Left lung (tissue), 10 donors: ENCODE data around the gene POLR1A. TPM values are rescaled to one million over a fixed set of nuclear protein-coding genes. Genes with fewer than 3 reads are reported as not detected.
"Not testable (repeated sequence)": the region's sequence is repeated elsewhere in the genome, so short reads cannot be mapped to it uniquely, and the experiment has no call there.

ENCODE experiments used
- ATAC-seq: fragments of 200-7000 bp; cut with Tn5 transposase; one replicate; pipeline ENCODE4 v1.9.1; 2020; ENCODE audit warnings: moderate library complexity
- DNase-seq, 4 donors: peaks; one replicate each; pipeline ENCODE4 v3.0.0-alpha.2; 2013 to 2020
- H3K27ac ChIP-seq, 2 donors: fragments of 200-600 bp; sonication (generic) in 1 of 2; one replicate each; pipeline versions ENCODE4 v1.5.0 to v1.8.0; 2020 to 2021
- H3K27me3 ChIP-seq, 2 donors: fragments of 200-600 bp; sonication (generic) in 1 of 2; one replicate each; pipeline versions ENCODE4 v1.5.0 to v1.8.0; 2020 to 2021
- H3K36me3 ChIP-seq, 2 donors: fragments of 200-600 bp; sonication (generic) in 1 of 2; one replicate each; pipeline versions ENCODE4 v1.5.0 to v1.8.0; 2020 to 2021
- H3K4me1 ChIP-seq, 2 donors: fragments of 200-600 bp; one replicate each; pipeline ENCODE4 v1.8.0; 2021
- H3K4me3 ChIP-seq, 2 donors: fragments of 200-600 bp; sonication (generic) in 1 of 2; one replicate each; pipeline versions ENCODE4 v1.5.0 to v1.8.0; 2020 to 2021; ENCODE audit warnings: mild to moderate bottlenecking in 1 of 2
- H3K9me3 ChIP-seq, 2 donors: fragments of 200-600 bp; sonication (generic) in 1 of 2; one replicate each; pipeline versions ENCODE4 v1.5.0 to v1.8.0; 2020 to 2021
- intact Hi-C, 2 donors: fragments of 100-400 bp; cut with DNase I; formaldehyde crosslinking; loops; one replicate each; pipeline versions ENCODE4 v1.11.2 to v1.14.2; 2022
- polyA plus RNA-seq, 6 donors: library from polyadenylated mRNA; unstranded; fragments of 120-200 nt; gene quantifications; one replicate each; pipeline ENCODE4 v1.2.1, GENCODE V29; 2013; ENCODE audit not compliant: insufficient read length in 6 of 6
- total RNA-seq, 2 donors: library from RNA; stranded (reverse); fragmentation: NEBNext Ultra II Directional; extraction: Animal tissue kit (Norgen Biotek cat#: 25700); gene quantifications; one replicate each; pipeline ENCODE4 v1.2.1, GENCODE V29; 2021
- TF ChIP-seq, protein P1 (sequence below), 2 donors: fragments of 200-600 bp; sonication (generic) in 1 of 2; IDR thresholded peaks; one replicate each; pipeline versions ENCODE4 v1.5.0 to v1.8.0; 2021; ENCODE audit warnings: antibody characterized with exemption in 2 of 2
- donor health status: DM: no; HTN: yes; CAD: no.
- donor health status: DM: no; HTN: no; CAD: no.

The POLR1A gene
- total and polyA plus RNA-seq, 8 donors: 18.6 to 34.7 (median 21.9) TPM

DNA sequence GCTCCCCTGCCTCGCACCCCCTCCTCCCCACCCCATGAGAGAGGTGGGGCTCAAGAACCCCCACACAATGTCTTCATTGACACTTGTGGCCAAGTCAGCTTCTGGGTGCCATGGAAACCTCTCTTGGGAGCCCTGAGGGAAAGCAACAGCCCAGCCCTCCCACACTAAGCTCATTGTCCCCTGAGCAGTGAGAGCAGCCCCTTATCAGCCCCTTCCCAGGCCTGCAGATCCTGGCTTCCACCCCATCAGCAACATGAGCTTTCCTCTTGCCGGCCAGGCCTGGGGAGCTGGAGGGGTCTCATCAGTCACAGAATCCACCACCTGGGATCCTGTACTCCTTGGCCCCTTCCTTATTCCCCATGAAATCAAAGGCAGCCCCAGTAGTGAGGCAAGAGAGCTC, 109.1 kb downstream of the POLR1A start:
- no peak for ATAC-seq
- TF ChIP-seq, protein P1, sequence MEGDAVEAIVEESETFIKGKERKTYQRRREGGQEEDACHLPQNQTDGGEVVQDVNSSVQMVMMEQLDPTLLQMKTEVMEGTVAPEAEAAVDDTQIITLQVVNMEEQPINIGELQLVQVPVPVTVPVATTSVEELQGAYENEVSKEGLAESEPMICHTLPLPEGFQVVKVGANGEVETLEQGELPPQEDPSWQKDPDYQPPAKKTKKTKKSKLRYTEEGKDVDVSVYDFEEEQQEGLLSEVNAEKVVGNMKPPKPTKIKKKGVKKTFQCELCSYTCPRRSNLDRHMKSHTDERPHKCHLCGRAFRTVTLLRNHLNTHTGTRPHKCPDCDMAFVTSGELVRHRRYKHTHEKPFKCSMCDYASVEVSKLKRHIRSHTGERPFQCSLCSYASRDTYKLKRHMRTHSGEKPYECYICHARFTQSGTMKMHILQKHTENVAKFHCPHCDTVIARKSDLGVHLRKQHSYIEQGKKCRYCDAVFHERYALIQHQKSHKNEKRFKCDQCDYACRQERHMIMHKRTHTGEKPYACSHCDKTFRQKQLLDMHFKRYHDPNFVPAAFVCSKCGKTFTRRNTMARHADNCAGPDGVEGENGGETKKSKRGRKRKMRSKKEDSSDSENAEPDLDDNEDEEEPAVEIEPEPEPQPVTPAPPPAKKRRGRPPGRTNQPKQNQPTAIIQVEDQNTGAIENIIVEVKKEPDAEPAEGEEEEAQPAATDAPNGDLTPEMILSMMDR (IDR thresholded peaks at IDR 0.05): no peak
- intact Hi-C loops: no loop called here
- Histone ChIP-seq H3K4me3 (no peak overlapping the region), H3K27me3 (no peaks in the 10 kb centered on the region), H3K4me1 (peaks cover 46 to 78% of the 10 kb centered on the region in 2 donors), H3K27ac (peak overlapping the region; percentile 81 to 90), H3K36me3 (no peaks in the 10 kb centered on the region), H3K9me3 (no peaks in the 10 kb centered on the region)
- DNase-seq: peak in 1 of 4 donors; percentile 72

DNA sequence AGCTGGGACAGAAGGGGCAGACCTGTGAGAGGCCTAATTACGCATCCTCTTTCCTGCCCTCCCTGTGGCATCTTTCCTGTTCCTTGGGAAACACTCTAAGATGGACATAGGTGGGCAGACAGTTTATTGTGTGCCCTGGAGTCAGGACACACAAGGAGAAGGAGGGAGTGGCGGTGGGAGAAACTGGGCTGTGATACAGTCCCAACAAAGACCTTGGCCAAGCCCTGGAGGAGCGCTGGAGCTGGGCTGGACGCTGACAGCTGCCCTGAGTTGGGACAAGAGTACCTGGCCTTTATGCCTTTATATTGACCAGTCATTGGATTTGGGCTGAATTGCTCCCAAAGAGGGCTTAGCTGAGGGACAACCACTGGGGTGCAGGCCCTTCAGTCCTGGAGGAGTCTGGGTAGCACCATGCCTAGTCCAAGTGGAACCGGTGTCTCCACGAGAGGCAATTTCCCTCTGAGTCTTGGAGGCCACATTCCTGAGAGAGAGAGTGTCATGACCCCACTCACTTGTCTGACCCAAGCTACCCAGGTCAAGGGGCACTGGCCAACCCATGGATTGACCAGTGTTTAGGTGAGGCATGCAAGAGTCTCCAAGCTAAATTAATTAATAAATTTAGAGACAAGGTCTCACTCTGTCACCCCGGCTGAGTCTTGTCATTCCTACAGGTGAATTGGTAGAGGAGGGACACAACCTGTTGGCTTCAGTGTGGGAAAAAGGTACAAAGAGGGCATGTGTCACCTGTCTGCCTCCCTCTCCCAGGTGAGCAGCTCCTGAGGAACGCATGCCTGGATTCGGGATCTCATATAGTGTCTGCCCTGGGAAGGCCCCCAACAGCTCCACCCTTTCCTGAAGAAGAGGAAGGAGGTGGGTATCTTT, 109.8 kb downstream of the POLR1A start:
- H3K4me3 ChIP-seq: no peak overlapping the region
- H3K27ac ChIP-seq: peak overlapping the region in 1 of 2 donors; percentile 90
- no peaks in the 10 kb centered on the region for H3K27me3 ChIP-seq
- no peaks in the 10 kb centered on the region for H3K9me3 ChIP-seq
- intact Hi-C loops: no loop called here
- TF ChIP-seq, protein P1 (IDR thresholded peaks at IDR 0.05): no peak
- no peaks in the 10 kb centered on the region for H3K36me3 ChIP-seq
- ATAC-seq: no peak
- peaks cover 46 to 78% of the 10 kb centered on the region in 2 donors for H3K4me1 ChIP-seq
- no peak for DNase-seq

DNA sequence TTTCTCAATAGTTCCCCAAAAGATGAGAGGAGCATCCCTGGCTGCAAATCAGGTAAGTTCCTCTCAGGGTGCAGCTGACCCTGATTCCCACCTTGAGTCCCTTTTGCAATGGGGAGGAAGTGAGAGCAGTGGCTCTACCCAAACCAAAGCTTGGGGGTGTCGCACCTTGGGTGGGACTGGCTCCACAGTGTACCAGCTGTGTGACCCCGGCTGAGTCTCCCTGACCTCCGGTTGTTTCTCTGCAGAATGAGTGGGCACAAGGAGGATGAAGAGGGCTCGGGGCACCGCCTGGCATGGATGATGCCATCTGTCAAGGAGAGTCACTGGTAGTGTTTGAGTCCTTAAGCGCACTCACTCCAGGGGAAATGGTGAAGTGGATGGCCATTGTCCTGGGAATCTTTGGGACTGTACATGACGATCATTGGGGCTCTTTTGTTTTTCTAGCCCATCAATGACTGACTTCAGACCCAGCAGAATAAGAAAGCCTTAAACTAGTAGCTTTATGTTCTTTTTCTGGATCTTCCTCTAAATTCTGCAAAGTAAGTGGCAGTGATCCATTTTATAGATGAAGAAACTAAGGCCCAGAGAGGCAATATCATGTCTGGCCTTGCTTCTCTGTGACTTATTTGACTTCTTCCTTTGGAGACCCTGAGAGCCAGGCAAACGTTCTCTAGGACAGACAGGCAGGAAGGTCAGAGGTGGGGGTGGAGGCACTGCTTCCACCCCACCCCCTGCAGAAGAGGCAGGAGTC, 110.6 kb downstream of the POLR1A start:
- intact Hi-C loops: no loop called here
- Histone ChIP-seq H3K36me3 (no peaks in the 10 kb centered on the region), H3K9me3 (no peaks in the 10 kb centered on the region), H3K4me3 (no peak overlapping the region), H3K27ac (peak overlapping the region; percentile 71 to 78), H3K4me1 (peaks cover 46 to 71% of the 10 kb centered on the region in 2 donors), H3K27me3 (no peaks in the 10 kb centered on the region)
- TF ChIP-seq, protein P1 (IDR thresholded peaks at IDR 0.05): no peak
- ATAC-seq (no peak), DNase-seq (no peak)

DNA sequence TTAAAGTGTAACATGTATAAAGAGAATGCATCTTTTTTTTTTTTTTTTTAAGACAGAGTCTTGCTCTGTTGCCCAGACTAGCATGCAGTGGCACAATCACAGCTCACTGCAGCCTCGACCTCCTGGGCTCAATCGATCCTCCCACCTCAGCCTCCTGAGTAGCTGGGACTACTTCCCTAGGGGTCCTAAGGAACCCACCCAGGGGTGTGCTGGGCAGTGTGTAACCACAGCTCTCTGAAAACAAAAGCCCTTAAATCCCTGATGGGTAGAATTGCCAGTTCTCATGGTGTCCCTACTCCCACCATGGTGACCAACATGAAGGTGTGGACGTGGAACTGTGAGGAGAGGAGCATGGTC, 111.3 kb downstream of the POLR1A start:
- H3K36me3 ChIP-seq: no peaks in the 10 kb centered on the region
- H3K27me3 ChIP-seq: no peaks in the 10 kb centered on the region
- no peak overlapping the region for H3K4me3 ChIP-seq
- no peaks in the 10 kb centered on the region for H3K9me3 ChIP-seq
- ATAC-seq (no peak), DNase-seq (no peak)
- peaks cover 41 to 64% of the 10 kb centered on the region in 2 donors for H3K4me1 ChIP-seq
- TF ChIP-seq, protein P1 (IDR thresholded peaks at IDR 0.05): no peak
- intact Hi-C loops: no loop called here
- peak overlapping the region; percentile 71 to 78 for H3K27ac ChIP-seq

DNA sequence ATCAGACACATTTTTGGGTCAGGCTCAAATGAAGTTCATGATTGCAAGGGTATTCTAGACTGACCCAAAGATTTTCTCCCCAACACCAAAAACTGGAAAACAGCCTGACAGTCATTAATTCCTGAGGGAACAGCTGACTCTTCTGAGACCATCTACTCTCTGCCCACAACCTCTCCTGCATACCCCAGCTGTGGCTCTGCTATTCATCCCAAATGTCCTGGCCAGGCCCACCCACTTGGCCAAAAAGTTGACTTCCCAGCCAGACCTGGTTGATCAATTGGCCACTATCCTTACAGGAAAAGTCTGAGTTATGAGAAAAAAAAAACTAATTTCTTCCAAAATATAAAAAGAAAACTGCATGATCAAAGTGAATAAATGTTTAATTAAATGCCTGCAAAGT, 113.1 kb downstream of the POLR1A start:
- DNase-seq: no peak
- Histone ChIP-seq H3K27ac (no peak overlapping the region), H3K4me1 (peaks cover 23 to 46% of the 10 kb centered on the region in 2 donors), H3K36me3 (no peaks in the 10 kb centered on the region), H3K27me3 (no peaks in the 10 kb centered on the region), H3K9me3 (no peaks in the 10 kb centered on the region), H3K4me3 (no peak overlapping the region)
- TF ChIP-seq, protein P1 (IDR thresholded peaks at IDR 0.05): no peak
- intact Hi-C loops: no loop called here
- ATAC-seq: no peak

DNA sequence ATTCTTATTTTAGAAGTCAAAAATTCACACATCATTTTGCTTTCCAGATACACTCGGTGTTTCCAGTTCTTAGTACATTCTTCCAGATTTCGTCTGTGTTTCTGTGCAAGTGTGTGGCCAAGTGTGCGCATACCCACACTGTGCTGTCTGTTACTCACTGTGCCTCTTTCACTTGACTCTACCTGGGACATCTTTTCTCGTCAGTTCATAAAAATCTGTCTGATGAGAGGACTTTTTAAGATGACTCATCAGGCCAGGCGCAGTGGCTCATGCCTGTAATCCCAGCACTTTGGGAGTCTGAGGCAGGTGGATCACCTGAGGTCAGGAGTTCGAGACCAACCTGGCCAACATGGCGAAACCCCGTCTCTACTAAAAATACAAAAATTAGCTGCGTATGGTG, 113.6 kb downstream of the POLR1A start:
- H3K4me3 ChIP-seq, H3K9me3 ChIP-seq, ATAC-seq, intact Hi-C loops, H3K36me3 ChIP-seq, H3K27ac ChIP-seq, DNase-seq, H3K27me3 ChIP-seq: not testable (repeated sequence)
- peaks cover 18 to 40% of the 10 kb centered on the region in 2 donors for H3K4me1 ChIP-seq
